K562 (cell line): ENCODE data around the gene MAP3K6. TPM values are rescaled to one million over a fixed set of nuclear protein-coding genes. Genes with fewer than 3 reads are reported as not detected.

ENCODE experiments used
- ARID4B ChIP-seq: sonication (generic); formaldehyde crosslinking; IDR thresholded peaks from 2 replicates; pipeline ENCODE4 v1.8.0; 2022; ENCODE audit warnings: mild to moderate bottlenecking, missing genetic modification reagents
- CREB3 ChIP-seq: fragments of 450-650 bp; conservative IDR thresholded peaks from 2 replicates; pipeline ENCODE4 v1.6.1; 2016; ENCODE audit warnings: missing genetic modification characterization, low read depth, mild to moderate bottlenecking, missing compliant biosample characterization, moderate library complexity
- CSDE1 ChIP-seq, 2 experiments: fragments of 450-650 bp; IDR thresholded peaks; 2 replicates each; pipeline ENCODE4 v1.6.1; 2016; ENCODE audit warnings: mild to moderate bottlenecking in 1 of 2
- ELF1 ChIP-seq: fragments of 200-800 bp; sonication (Bioruptor generic); IDR thresholded peaks from 2 replicates; pipeline ENCODE4 v1.6.1; 2016; ENCODE audit warnings: missing genetic modification characterization, missing compliant biosample characterization
- FUS ChIP-seq: fragments of 200-400 bp; formaldehyde crosslinking; optimal IDR thresholded peaks from 2 replicates; pipeline ENCODE3; 2017; ENCODE audit warnings: low read depth, low read length
- HNRNPUL1 ChIP-seq: fragments of 200-400 bp; formaldehyde crosslinking; IDR thresholded peaks from 2 replicates; pipeline ENCODE4 v1.6.1; 2017; ENCODE audit warnings: low read length
- KDM2B ChIP-seq: fragments of 250-450 bp; sonication (Bioruptor Pico); IDR thresholded peaks from 2 replicates; pipeline ENCODE4 v1.8.0; 2021; ENCODE audit warnings: mild to moderate bottlenecking, moderate library complexity
- MXI1 ChIP-seq: IDR thresholded peaks from 2 replicates; pipeline ENCODE4 v1.6.1; 2011; ENCODE audit warnings: low read depth, mild to moderate bottlenecking, improper control_type of control experiment, low read length
- RB1 ChIP-seq: fragments of 450-650 bp; IDR thresholded peaks from 2 replicates; pipeline ENCODE4 v1.6.1; 2017; ENCODE audit warnings: low read depth, mild to moderate bottlenecking
- SAP30 ChIP-seq: fragments of 200-600 bp; sonication (generic); IDR thresholded peaks from 2 replicates; pipeline ENCODE4 v1.6.1; 2012; ENCODE audit warnings: borderline replicate concordance, low read depth, mild to moderate bottlenecking, moderate library complexity, low read length, control low read depth, inconsistent platforms; ENCODE audit not compliant: insufficient read depth, poor library complexity, severe bottlenecking
- ZBTB12 ChIP-seq: fragments of 250-450 bp; sonication (Bioruptor Pico); IDR thresholded peaks from 2 replicates; pipeline ENCODE4 v1.4.0; 2020
- ZNF609 ChIP-seq: sonication (generic); formaldehyde crosslinking; IDR thresholded peaks from 2 replicates; pipeline ENCODE4 v1.8.1; 2023; ENCODE audit warnings: missing genetic modification reagents, mild to moderate bottlenecking, borderline replicate concordance
- ZNF830 ChIP-seq: fragments of 250-450 bp; sonication (Bioruptor Pico); IDR thresholded peaks from 2 replicates; pipeline ENCODE4 v1.5.0; 2021; ENCODE audit warnings: mild to moderate bottlenecking
- polyA plus RNA-seq, 8 experiments: library from polyadenylated mRNA; depleted of rRNA in 4 of 8; stranded (reverse) in 5 of 8; unstranded in 3 of 8; fragments of >200 nt; fragmentation: Nextera tagmentation in 2 of 8; fragmentation: Illumina TruSeq in 1 of 8; extraction: Ambion mirVana in 2 of 8; extraction: Trizol in 1 of 8; gene quantifications; 2 replicates each; pipeline versions ENCODE4 v1.2.1 to v1.2.3, GENCODE V29; 2011 to 2014; ENCODE audit warnings: inconsistent platforms in 1 of 8, missing spikeins in 1 of 8
- total RNA-seq, 7 experiments: library from RNA; depleted of rRNA in 6 of 7; stranded (reverse); fragments of >200 nt in 6 of 7; fragmentation: Illumina TruSeq in 2 of 7; extraction: Trizol in 2 of 7; gene quantifications; 2 replicates each; pipeline versions ENCODE4 v1.2.1 to v1.2.3, GENCODE V29; 2011 to 2021; ENCODE audit warnings: low replicate concordance in 1 of 7

The MAP3K6 gene
- total and polyA plus RNA-seq, 9 of the 15 experiments (the other 6 are each of a cell fraction or from before 2014, with no cell fraction given), result 0.99 to 21.9 (median 7.0) TPM

GRCh38 chr1:27321813-27322568, 44.8 kb downstream of the MAP3K6 start, which contains the start of gene TMEM222 (continued):
- TF ChIP-seq ZNF609 (CRISPR knock-in tag) (no peak), RB1 (peak; percentile 100), MXI1 (peak; percentile 87), CSDE1 (IDR thresholded peaks at IDR 0.05) (peak in 1 of 2 experiments; percentile 72; a peak in 2 of 4 replicates), HNRNPUL1 (no peak), CREB3 (tag) (0 out of 2 replicates have a peak, but pooled peaks have one; percentile 41), ARID4B (CRISPR knock-in tag) (peak; percentile 98), KDM2B (CRISPR knock-in tag) (0 out of 2 replicates have a peak, but pooled peaks have one; percentile 24), ZNF830 (CRISPR knock-in tag) (0 out of 2 replicates have a peak, but pooled peaks have one; percentile 24), FUS (peak; percentile 83), ZBTB12 (CRISPR knock-in tag) (peak; percentile 98), ELF1 (tag) (peak; percentile 99), SAP30 (peak; percentile 88)
